NB4 (cell line): ENCODE results near the gene SKP1.

Experiments
- DNase-seq: peaks from one replicate; pipeline ENCODE4 v3.0.0; 2010; ENCODE audit warnings: low read depth
- H3K4me3 ChIP-seq: one replicate; pipeline ENCODE4 v1.5.1; 2011; ENCODE audit warnings: mild to moderate bottlenecking, low read depth, low read length, moderate library complexity
- CTCF ChIP-seq: IDR thresholded peaks from one replicate; pipeline ENCODE4 v1.5.1; 2012; ENCODE audit warnings: low read depth, low read length
- MAX ChIP-seq: IDR thresholded peaks from 2 replicates; pipeline ENCODE4 v1.6.1; 2011; ENCODE audit warnings: low read depth, low read length
- MYC ChIP-seq: IDR thresholded peaks from 2 replicates; pipeline ENCODE4 v1.6.1; 2011; ENCODE audit warnings: low read depth, low read length
- POLR2A ChIP-seq: IDR thresholded peaks from 2 replicates; pipeline ENCODE4 v1.6.1; 2011; ENCODE audit warnings: mild to moderate bottlenecking; ENCODE audit not compliant: insufficient read length; ENCODE audit errors: extremely low read depth

Gene SKP1

GRCh38 chr5:134145041-134145757 lies 31.6 kb downstream of the SKP1 start:
- no peak overlapping the region for H3K4me3 ChIP-seq
- TF ChIP-seq CTCF (no peak), POLR2A (no peak), MAX (no peak), MYC (no peak)
- DNase-seq, result no peak

- no peak overlapping the region for H3K4me3 ChIP-seq
- TF ChIP-seq POLR2A (no peak), MYC (no peak), CTCF (no peak), MAX (no peak)
- no peak for DNase-seq
These were observed 32.5 kb downstream of the SKP1 start for GRCh38 chr5:134143944-134144941.

GRCh38 chr5:134143431-134143830 lies 33.3 kb downstream of the SKP1 start:
- no peak overlapping the region for H3K4me3 ChIP-seq
- no peak for DNase-seq
- TF ChIP-seq MYC (no peak), MAX (no peak), POLR2A (no peak), CTCF (no peak)

- no peak for DNase-seq
- TF ChIP-seq POLR2A (no peak), CTCF (no peak), MAX (no peak), MYC (no peak)
- H3K4me3 ChIP-seq, result no peak overlapping the region
These were observed 33.9 kb downstream of the SKP1 start for GRCh38 chr5:134142806-134143205.

- H3K4me3 ChIP-seq, result no peak overlapping the region
- TF ChIP-seq POLR2A (no peak), MAX (no peak), MYC (no peak), CTCF (no peak)
- DNase-seq, result no peak
These were observed 34.7 kb downstream of the SKP1 start for GRCh38 chr5:134142052-134142451.
